Fibroblast of villous mesenchyme (primary cell): Measurements from ENCODE around the gene AKT1S1. TPM values are rescaled to one million over a fixed set of nuclear protein-coding genes. Genes with fewer than 3 reads are reported as not detected.

Experiments used
- DNase-seq: peaks from one replicate; pipeline ENCODE4 v3.0.0-alpha.2; 2010; ENCODE audit warnings: low read depth
- H3K4me3 ChIP-seq: 2 replicates; pipeline ENCODE4 v1.5.1; 2011; ENCODE audit warnings: low read depth, mild to moderate bottlenecking, low read length
- total RNA-seq: library from RNA; depleted of rRNA; stranded (reverse); fragments of >200 nt; gene quantifications from 2 replicates; pipeline ENCODE4 v1.2.3, GENCODE V29; 2012
- TF ChIP-seq, protein P1 (sequence below): IDR thresholded peaks from 2 replicates; pipeline ENCODE4 v1.5.1; 2012; ENCODE audit warnings: low read depth, mild to moderate bottlenecking, low read length; ENCODE audit not compliant: insufficient read depth

The AKT1S1 gene
- total RNA-seq, 1 donor = 12.5 TPM

DNA sequence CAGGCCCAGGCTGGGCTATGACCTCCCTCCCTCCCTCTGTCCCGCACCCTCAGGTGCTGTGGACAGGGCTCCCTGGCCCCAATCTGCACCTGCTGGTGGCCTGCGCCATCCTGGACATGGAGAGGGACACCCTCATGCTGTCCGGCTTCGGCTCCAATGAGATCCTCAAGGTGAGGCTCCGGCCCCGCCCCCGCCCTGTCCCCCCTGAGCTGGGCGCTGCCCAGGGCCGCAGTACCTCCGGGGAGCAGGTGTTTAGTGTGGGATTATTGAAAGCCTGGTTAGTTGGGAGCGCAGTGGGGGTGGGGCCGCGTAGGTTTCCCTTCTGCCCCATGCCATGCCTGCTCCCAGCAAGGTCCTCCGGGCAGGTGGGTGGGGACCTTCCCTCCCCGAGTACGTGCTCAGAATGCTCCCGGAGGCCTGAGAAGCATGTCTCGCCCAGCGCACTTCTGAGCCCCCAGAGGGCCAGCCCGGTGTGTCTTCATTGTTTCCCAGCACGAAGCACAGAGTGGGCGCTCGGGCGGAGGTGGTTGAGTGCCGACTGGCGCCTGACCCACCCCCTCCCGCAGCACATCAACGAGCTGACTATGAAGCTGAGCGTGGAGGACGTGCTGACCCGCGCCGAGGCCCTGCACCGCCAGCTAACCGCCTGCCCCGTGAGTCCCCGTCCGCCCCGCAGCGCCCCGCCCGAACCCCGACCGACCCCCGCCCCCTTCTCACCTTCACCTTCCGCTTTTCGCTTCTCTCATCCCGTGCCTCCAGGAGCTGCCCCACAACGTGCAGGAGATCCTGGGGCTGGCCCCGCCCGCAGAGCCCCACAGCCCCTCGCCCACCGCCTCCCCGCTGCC lies 10.7 kb upstream of the AKT1S1 start:
- H3K4me3 ChIP-seq = no peak overlapping the region
- TF ChIP-seq, protein P1, sequence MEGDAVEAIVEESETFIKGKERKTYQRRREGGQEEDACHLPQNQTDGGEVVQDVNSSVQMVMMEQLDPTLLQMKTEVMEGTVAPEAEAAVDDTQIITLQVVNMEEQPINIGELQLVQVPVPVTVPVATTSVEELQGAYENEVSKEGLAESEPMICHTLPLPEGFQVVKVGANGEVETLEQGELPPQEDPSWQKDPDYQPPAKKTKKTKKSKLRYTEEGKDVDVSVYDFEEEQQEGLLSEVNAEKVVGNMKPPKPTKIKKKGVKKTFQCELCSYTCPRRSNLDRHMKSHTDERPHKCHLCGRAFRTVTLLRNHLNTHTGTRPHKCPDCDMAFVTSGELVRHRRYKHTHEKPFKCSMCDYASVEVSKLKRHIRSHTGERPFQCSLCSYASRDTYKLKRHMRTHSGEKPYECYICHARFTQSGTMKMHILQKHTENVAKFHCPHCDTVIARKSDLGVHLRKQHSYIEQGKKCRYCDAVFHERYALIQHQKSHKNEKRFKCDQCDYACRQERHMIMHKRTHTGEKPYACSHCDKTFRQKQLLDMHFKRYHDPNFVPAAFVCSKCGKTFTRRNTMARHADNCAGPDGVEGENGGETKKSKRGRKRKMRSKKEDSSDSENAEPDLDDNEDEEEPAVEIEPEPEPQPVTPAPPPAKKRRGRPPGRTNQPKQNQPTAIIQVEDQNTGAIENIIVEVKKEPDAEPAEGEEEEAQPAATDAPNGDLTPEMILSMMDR = no peak
- DNase-seq = no peak

GRCh38 chr19:49887037-49887664 lies 10.0 kb upstream of the AKT1S1 start:
- H3K4me3 ChIP-seq = no peak overlapping the region
- no peak for DNase-seq
- TF ChIP-seq, protein P1 = no peak

DNA sequence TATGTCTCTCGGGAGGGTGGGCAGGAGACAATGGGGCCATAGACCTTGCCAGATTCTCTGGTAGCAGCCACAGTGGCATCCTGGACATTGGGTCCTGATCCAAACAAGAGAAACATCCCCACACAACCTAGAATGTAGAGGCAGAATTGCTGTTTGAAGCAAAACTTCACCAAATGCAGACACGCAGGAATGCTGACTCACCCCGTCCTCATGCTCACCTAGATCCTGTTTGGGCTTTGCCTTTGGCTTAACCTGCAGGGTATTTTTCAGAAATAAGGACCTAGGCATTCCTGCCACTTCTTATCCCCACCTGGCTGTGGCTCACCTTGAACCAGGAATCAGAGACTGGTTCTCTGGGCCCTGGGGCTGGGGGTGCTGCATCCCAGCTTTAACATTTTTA lies 7.6 kb upstream of the AKT1S1 start:
- TF ChIP-seq, protein P1 = no peak
- H3K4me3 ChIP-seq = no peak overlapping the region
- DNase-seq = no peak

- TF ChIP-seq, protein P1 = no peak
- DNase-seq = no peak
These were observed 7.0 kb upstream of the AKT1S1 start for GRCh38 chr19:49884109-49884508.

GRCh38 chr19:49883094-49883493 lies 5.9 kb upstream of the AKT1S1 start:
- DNase-seq = no peak
- TF ChIP-seq, protein P1 = no peak
- no peak overlapping the region for H3K4me3 ChIP-seq

More at GRCh38 chr19:49884109-49884508, 7.0 kb upstream of the AKT1S1 start:
- no peak overlapping the region for H3K4me3 ChIP-seq

GRCh38 chr19:49882643-49883042 lies 5.5 kb upstream of the AKT1S1 start:
- H3K4me3 ChIP-seq = no peak overlapping the region
- DNase-seq = no peak
- TF ChIP-seq, protein P1 = no peak
